Measurements from ENCODE around the gene AXL.

DNA sequence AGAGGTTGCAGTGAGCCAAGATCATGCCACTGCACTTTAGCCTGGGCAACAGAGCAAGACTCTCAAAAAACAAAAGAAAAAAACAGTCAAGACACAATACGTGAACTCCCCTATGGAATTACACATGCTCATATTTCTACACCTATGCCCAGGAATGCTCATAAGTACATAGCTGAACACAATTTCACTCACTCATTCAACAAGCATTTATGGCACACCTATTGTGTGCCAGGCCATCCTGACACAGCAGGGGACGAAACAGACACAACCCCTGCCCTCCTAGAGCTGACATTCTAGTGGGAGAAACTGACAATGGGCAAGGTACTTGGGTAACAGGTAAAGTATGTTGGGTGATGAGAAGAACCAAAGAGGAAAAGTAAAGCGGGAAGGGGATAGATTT is 9.5 kb downstream of the AXL start:
- TF ChIP-seq CBX2 (IDR thresholded peaks at IDR 0.05; ENCODE audit: insufficient read depth, low read length, poor library complexity, severe bottlenecking), result no peak
- TF ChIP-seq NUFIP1 (IDR thresholded peaks at IDR 0.05; ENCODE audit: partially characterized antibody), result no peak
- no peak for TF ChIP-seq TCF3 (CRISPR knock-in tag; IDR thresholded peaks at IDR 0.05)
- no peak for TF ChIP-seq ZNF263 (CRISPR knock-in tag; IDR thresholded peaks at IDR 0.05; ENCODE audit: borderline replicate concordance)
- no peak for TF ChIP-seq ZBTB1 (CRISPR knock-in tag; IDR thresholded peaks at IDR 0.05; ENCODE audit: borderline replicate concordance, low read depth)
- TF ChIP-seq CHD2 (IDR thresholded peaks at IDR 0.05; ENCODE audit: low read depth, low read length), result no peak
